ENCODE results near the gene VMP1.

The VMP1 gene

DNA sequence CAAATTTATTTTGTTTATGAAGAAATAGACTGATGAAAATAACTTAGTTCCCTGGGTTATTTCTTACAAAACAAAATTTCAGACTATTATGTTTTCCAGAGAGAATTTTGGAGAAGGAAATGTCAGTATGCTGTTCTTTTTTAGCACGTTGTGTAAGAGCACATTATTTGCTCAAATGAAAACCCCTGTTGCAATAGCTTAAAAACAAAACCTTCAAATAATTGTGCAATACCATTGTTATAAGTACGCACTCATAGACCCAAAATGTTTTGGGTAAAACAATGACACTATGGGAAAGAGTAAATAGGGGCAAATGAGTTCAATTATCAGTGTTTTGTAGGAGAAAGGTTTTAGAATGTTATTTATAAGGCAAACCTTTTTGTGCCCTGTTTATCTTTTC lies 18.2 kb downstream of the VMP1 start:
- H3K4me3 ChIP-seq (ENCODE audit: low read length), result no peak overlapping the region
- H3K9me3 ChIP-seq (ENCODE audit: control insufficient read depth, insufficient read depth, low read length), result no peaks in the 10 kb centered on the region

GRCh38 chr17:59727817-59728533 lies 20.5 kb downstream of the VMP1 start:
- H4K20me1 ChIP-seq (ENCODE audit: control insufficient read depth, insufficient read depth, low read depth, low read length), result no peaks in the 10 kb centered on the region
- peaks cover 5% of the 10 kb centered on the region for H3K4me1 ChIP-seq (ENCODE audit: control insufficient read depth, low read length)
- H3K79me2 ChIP-seq (ENCODE audit: control insufficient read depth, low read length), result peaks cover 54% of the 10 kb centered on the region
- no peak overlapping the region for H3K4me3 ChIP-seq (ENCODE audit: low read length)
- TF ChIP-seq CTCF (IDR thresholded peaks at IDR 0.05; ENCODE audit: low read depth, low read length, poor library complexity, severe bottlenecking) (no peak), EZH2phosphoT487 (IDR thresholded peaks at IDR 0.05; ENCODE audit: borderline replicate concordance, low read length) (no peak)
- no peaks in the 10 kb centered on the region for H3K9me3 ChIP-seq (ENCODE audit: control insufficient read depth, insufficient read depth, low read length)
- no peaks in the 10 kb centered on the region for H3K27me3 ChIP-seq (ENCODE audit: control insufficient read depth, low read length)
- 0 out of 2 replicates have a peak, but pooled peaks cover 2% of the 10 kb centered on the region for H3F3A ChIP-seq (ENCODE audit: control insufficient read depth, insufficient read depth)
- H3K36me3 ChIP-seq (ENCODE audit: control insufficient read depth, low read length), result peaks cover 4% of the 10 kb centered on the region; the same call in 1 of the 2 replicates
- no peak overlapping the region for H3K4me2 ChIP-seq (ENCODE audit: low read length)
- H3K27ac ChIP-seq (ENCODE audit: low read depth, low read length), result no peak overlapping the region
- H3K9me2 ChIP-seq (replicated peaks; ENCODE audit: control insufficient read depth, low read length), result no peaks in the 10 kb centered on the region

More for the DNA sequence above, 18.2 kb downstream of the VMP1 start:
- TF ChIP-seq EZH2phosphoT487 (IDR thresholded peaks at IDR 0.05; ENCODE audit: borderline replicate concordance, low read length), result no peak
- no peak for TF ChIP-seq CTCF (IDR thresholded peaks at IDR 0.05; ENCODE audit: low read depth, low read length, poor library complexity, severe bottlenecking)
- Histone ChIP-seq H3K9me2 (replicated peaks; ENCODE audit: control insufficient read depth, low read length) (no peaks in the 10 kb centered on the region), H3K27me3 (ENCODE audit: control insufficient read depth, low read length) (no peaks in the 10 kb centered on the region), H3K4me1 (ENCODE audit: control insufficient read depth, low read length) (peaks cover 5% of the 10 kb centered on the region), H3K79me2 (ENCODE audit: control insufficient read depth, low read length) (peaks cover 74% of the 10 kb centered on the region), H3K27ac (ENCODE audit: low read depth, low read length) (no peak overlapping the region), H3F3A (ENCODE audit: control insufficient read depth, insufficient read depth) (0 out of 2 replicates have a peak, but pooled peaks cover 2% of the 10 kb centered on the region), H3K4me2 (ENCODE audit: low read length) (no peak overlapping the region), H3K36me3 (ENCODE audit: control insufficient read depth, low read length) (no peaks in the 10 kb centered on the region; the same call in 1 of the 2 replicates), H4K20me1 (ENCODE audit: control insufficient read depth, insufficient read depth, low read depth, low read length) (no peaks in the 10 kb centered on the region)

DNA sequence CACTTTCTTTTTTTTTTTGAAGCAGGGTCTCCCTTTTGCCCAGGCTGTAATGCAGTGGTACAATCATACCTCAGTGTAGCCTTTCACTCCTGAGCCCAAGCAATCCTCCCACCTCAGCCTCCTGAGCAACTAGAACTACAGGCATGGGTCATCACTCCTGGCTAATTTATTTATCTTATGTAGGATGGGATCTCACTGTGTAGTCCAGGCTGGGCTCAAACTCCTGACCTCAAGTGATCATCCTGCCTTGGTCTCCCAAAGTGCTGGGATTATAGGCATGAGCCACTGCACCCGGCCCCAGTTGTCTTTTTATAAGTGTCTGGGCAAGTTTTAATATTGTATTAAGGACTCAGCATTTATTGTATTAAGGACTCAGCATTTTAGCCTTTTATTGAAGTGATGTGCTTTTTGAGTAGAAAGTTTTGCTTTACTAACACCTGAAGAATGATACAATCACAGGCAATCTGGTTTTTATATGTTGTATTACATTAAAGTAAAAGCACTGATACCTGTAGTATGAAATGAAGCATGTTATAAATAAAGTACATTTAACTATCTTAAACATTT lies 22.9 kb downstream of the VMP1 start:
- no peak overlapping the region for H3K27ac ChIP-seq (ENCODE audit: low read depth, low read length)
- H3K27me3 ChIP-seq (ENCODE audit: control insufficient read depth, low read length), result no peaks in the 10 kb centered on the region
- H3K4me1 ChIP-seq (ENCODE audit: control insufficient read depth, low read length), result peaks cover 5% of the 10 kb centered on the region
- peaks cover 12% of the 10 kb centered on the region; the same call in 1 of the 2 replicates for H3K36me3 ChIP-seq (ENCODE audit: control insufficient read depth, low read length)
- no peak overlapping the region for H3K4me2 ChIP-seq (ENCODE audit: low read length)
- H3K9me3 ChIP-seq (ENCODE audit: control insufficient read depth, insufficient read depth, low read length), result no peaks in the 10 kb centered on the region
- H3K9me2 ChIP-seq (replicated peaks; ENCODE audit: control insufficient read depth, low read length), result no peaks in the 10 kb centered on the region
- H3F3A ChIP-seq (ENCODE audit: control insufficient read depth, insufficient read depth), result 0 out of 2 replicates have a peak, but pooled peaks cover 2% of the 10 kb centered on the region
- no peaks in the 10 kb centered on the region for H4K20me1 ChIP-seq (ENCODE audit: control insufficient read depth, insufficient read depth, low read depth, low read length)
- H3K4me3 ChIP-seq (ENCODE audit: low read length), result no peak overlapping the region
- TF ChIP-seq EZH2phosphoT487 (IDR thresholded peaks at IDR 0.05; ENCODE audit: borderline replicate concordance, low read length) (no peak), CTCF (IDR thresholded peaks at IDR 0.05; ENCODE audit: low read depth, low read length, poor library complexity, severe bottlenecking) (no peak)
- H3K79me2 ChIP-seq (ENCODE audit: control insufficient read depth, low read length), result peaks cover 39% of the 10 kb centered on the region
